Measurements from ENCODE around the gene REPIN1.

Gene REPIN1

GRCh38 chr7:150368884-150369747 is 494 bp downstream of the REPIN1 start:
- H3K36me3 ChIP-seq (ENCODE audit: insufficient read depth, low read length), result no peaks in the 10 kb centered on the region
- DNase-seq (ENCODE audit: low read depth, low spot score), result no peak

GRCh38 chr7:150369748-150370501 is 1.3 kb downstream of the REPIN1 start:
- H3K9me3 ChIP-seq (ENCODE audit: low read depth, low read length), result no peaks in the 10 kb centered on the region
- H3K4me3 ChIP-seq, result peak overlapping the region; percentile 81
- DNase-seq (ENCODE audit: low read depth, low spot score), result no peak
- no peak overlapping the region for H3K9ac ChIP-seq (ENCODE audit: insufficient read length)
- H3K36me3 ChIP-seq (ENCODE audit: insufficient read depth, low read length), result no peaks in the 10 kb centered on the region
- TF ChIP-seq POLR2AphosphoS5 (IDR thresholded peaks at IDR 0.05; ENCODE audit: borderline replicate concordance, low read depth, low read length), result no peak
- no peak for TF ChIP-seq FOXP2 (optimal IDR thresholded peaks at IDR 0.05; ENCODE audit: control extremely low read depth, extremely low read length, insufficient read depth)
- no peak for TF ChIP-seq EZH2 (IDR thresholded peaks at IDR 0.05)
- H3K27ac ChIP-seq, result no peak overlapping the region

More at GRCh38 chr7:150368884-150369747, 494 bp downstream of the REPIN1 start:
- Histone ChIP-seq H3K4me3 (peak overlapping the region; percentile 81), H3K9ac (ENCODE audit: insufficient read length) (peak overlapping the region; percentile 83), H3K9me3 (ENCODE audit: low read depth, low read length) (no peaks in the 10 kb centered on the region), H3K27ac (no peak overlapping the region)
- TF ChIP-seq POLR2AphosphoS5 (IDR thresholded peaks at IDR 0.05; ENCODE audit: borderline replicate concordance, low read depth, low read length) (no peak), FOXP2 (optimal IDR thresholded peaks at IDR 0.05; ENCODE audit: control extremely low read depth, extremely low read length, insufficient read depth) (no peak), EZH2 (IDR thresholded peaks at IDR 0.05) (no peak)

- no peak for DNase-seq (ENCODE audit: low read depth, low spot score)
- H3K4me3 ChIP-seq, result no peak overlapping the region
- H3K36me3 ChIP-seq (ENCODE audit: insufficient read depth, low read length), result no peaks in the 10 kb centered on the region
- H3K9me3 ChIP-seq (ENCODE audit: low read depth, low read length), result no peaks in the 10 kb centered on the region
- H3K9ac ChIP-seq (ENCODE audit: insufficient read length), result no peak overlapping the region
- H3K27ac ChIP-seq, result no peak overlapping the region
- TF ChIP-seq EZH2 (IDR thresholded peaks at IDR 0.05) (no peak), FOXP2 (optimal IDR thresholded peaks at IDR 0.05; ENCODE audit: control extremely low read depth, extremely low read length, insufficient read depth) (no peak), POLR2AphosphoS5 (IDR thresholded peaks at IDR 0.05; ENCODE audit: borderline replicate concordance, low read depth, low read length) (no peak)
These were observed 2.0 kb downstream of the REPIN1 start for GRCh38 chr7:150370612-150371071.

GRCh38 chr7:150371131-150371995 is 2.7 kb downstream of the REPIN1 start:
- no peak for DNase-seq (ENCODE audit: low read depth, low spot score)
- no peak overlapping the region for H3K9ac ChIP-seq (ENCODE audit: insufficient read length)
- no peak for TF ChIP-seq EZH2 (IDR thresholded peaks at IDR 0.05)
- no peak for TF ChIP-seq POLR2AphosphoS5 (IDR thresholded peaks at IDR 0.05; ENCODE audit: borderline replicate concordance, low read depth, low read length)
- no peak for TF ChIP-seq FOXP2 (optimal IDR thresholded peaks at IDR 0.05; ENCODE audit: control extremely low read depth, extremely low read length, insufficient read depth)
- no peaks in the 10 kb centered on the region for H3K36me3 ChIP-seq (ENCODE audit: insufficient read depth, low read length)
- H3K27ac ChIP-seq, result no peak overlapping the region
- no peak overlapping the region for H3K4me3 ChIP-seq
- no peaks in the 10 kb centered on the region for H3K9me3 ChIP-seq (ENCODE audit: low read depth, low read length)

- no peak for TF ChIP-seq EZH2 (IDR thresholded peaks at IDR 0.05)
- no peak for TF ChIP-seq FOXP2 (optimal IDR thresholded peaks at IDR 0.05; ENCODE audit: control extremely low read depth, extremely low read length, insufficient read depth)
- no peak overlapping the region for H3K9ac ChIP-seq (ENCODE audit: insufficient read length)
- H3K9me3 ChIP-seq (ENCODE audit: low read depth, low read length), result no peaks in the 10 kb centered on the region
- DNase-seq (ENCODE audit: low read depth, low spot score), result no peak
- H3K36me3 ChIP-seq (ENCODE audit: insufficient read depth, low read length), result no peaks in the 10 kb centered on the region
- no peak overlapping the region for H3K4me3 ChIP-seq
- no peak overlapping the region for H3K27ac ChIP-seq
These were observed 3.3 kb downstream of the REPIN1 start for GRCh38 chr7:150371996-150372270.

- Histone ChIP-seq H3K36me3 (ENCODE audit: insufficient read depth, low read length) (no peaks in the 10 kb centered on the region), H3K9me3 (ENCODE audit: low read depth, low read length) (no peaks in the 10 kb centered on the region), H3K4me3 (no peak overlapping the region), H3K9ac (ENCODE audit: insufficient read length) (no peak overlapping the region), H3K27ac (no peak overlapping the region)
- no peak for DNase-seq (ENCODE audit: low read depth, low spot score)
- TF ChIP-seq FOXP2 (optimal IDR thresholded peaks at IDR 0.05; ENCODE audit: control extremely low read depth, extremely low read length, insufficient read depth), result no peak
- no peak for TF ChIP-seq EZH2 (IDR thresholded peaks at IDR 0.05)
- TF ChIP-seq POLR2AphosphoS5 (IDR thresholded peaks at IDR 0.05; ENCODE audit: borderline replicate concordance, low read depth, low read length), result no peak
These were observed 3.8 kb downstream of the REPIN1 start for GRCh38 chr7:150372271-150373048.

GRCh38 chr7:150373049-150373801 is 4.6 kb downstream of the REPIN1 start:
- Histone ChIP-seq H3K9me3 (ENCODE audit: low read depth, low read length) (no peaks in the 10 kb centered on the region), H3K27ac (no peak overlapping the region), H3K4me3 (no peak overlapping the region), H3K36me3 (ENCODE audit: insufficient read depth, low read length) (no peaks in the 10 kb centered on the region), H3K9ac (ENCODE audit: insufficient read length) (no peak overlapping the region)
- DNase-seq (ENCODE audit: low read depth, low spot score), result no peak
- TF ChIP-seq FOXP2 (optimal IDR thresholded peaks at IDR 0.05; ENCODE audit: control extremely low read depth, extremely low read length, insufficient read depth) (no peak), POLR2AphosphoS5 (IDR thresholded peaks at IDR 0.05; ENCODE audit: borderline replicate concordance, low read depth, low read length) (no peak), EZH2 (IDR thresholded peaks at IDR 0.05) (no peak)

Data from SK-N-MC (cell line).